Measurements from ENCODE around the gene BMF. TPM values are rescaled to one million over a fixed set of nuclear protein-coding genes. Genes with fewer than 3 reads are reported as not detected.
"Not testable (repeated sequence)": the region's sequence is repeated elsewhere in the genome, so short reads cannot be mapped to it uniquely, and the experiment has no call there.

Gene BMF
- total RNA-seq, 1 donor from 2014 or later: 153 TPM

DNA sequence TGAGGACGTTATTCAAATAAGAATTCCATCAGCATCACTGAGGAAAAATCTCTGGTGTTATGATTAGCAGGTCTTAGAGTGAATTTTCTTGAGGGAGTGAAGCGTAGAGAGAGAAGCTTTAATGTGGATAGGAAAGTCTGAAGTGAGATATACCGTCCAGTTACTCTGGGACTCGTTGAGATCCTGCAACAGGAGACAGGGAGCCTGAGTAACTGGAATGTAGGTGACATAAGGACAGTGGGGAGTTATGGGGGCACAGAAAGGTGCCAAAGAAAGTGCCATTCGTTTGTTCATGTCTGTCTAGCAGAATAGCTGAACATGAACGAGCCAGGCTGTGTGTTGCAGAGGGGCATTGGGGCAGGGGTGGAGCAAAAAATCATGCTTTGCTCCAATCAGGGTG lies 42.8 kb upstream of the BMF start:
- Mint-ChIP-seq H3K27me3 (ENCODE audit: unreplicated experiment) (peaks cover 4% of the 10 kb centered on the region), H3K4me1 (ENCODE audit: unreplicated experiment) (peaks cover 4% of the 10 kb centered on the region), H3K36me3 (ENCODE audit: low read depth, unreplicated experiment) (no peaks in the 10 kb centered on the region), H3K27ac (ENCODE audit: unreplicated experiment) (no peak overlapping the region), H3K4me3 (ENCODE audit: unreplicated experiment) (peak overlapping the region; percentile 29), H3K9me3 (ENCODE audit: unreplicated experiment) (no peaks in the 10 kb centered on the region)
- TF ChIP-seq, protein P1, sequence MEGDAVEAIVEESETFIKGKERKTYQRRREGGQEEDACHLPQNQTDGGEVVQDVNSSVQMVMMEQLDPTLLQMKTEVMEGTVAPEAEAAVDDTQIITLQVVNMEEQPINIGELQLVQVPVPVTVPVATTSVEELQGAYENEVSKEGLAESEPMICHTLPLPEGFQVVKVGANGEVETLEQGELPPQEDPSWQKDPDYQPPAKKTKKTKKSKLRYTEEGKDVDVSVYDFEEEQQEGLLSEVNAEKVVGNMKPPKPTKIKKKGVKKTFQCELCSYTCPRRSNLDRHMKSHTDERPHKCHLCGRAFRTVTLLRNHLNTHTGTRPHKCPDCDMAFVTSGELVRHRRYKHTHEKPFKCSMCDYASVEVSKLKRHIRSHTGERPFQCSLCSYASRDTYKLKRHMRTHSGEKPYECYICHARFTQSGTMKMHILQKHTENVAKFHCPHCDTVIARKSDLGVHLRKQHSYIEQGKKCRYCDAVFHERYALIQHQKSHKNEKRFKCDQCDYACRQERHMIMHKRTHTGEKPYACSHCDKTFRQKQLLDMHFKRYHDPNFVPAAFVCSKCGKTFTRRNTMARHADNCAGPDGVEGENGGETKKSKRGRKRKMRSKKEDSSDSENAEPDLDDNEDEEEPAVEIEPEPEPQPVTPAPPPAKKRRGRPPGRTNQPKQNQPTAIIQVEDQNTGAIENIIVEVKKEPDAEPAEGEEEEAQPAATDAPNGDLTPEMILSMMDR (IDR thresholded peaks at IDR 0.05; ENCODE audit: unreplicated experiment): no peak
- no peak for DNase-seq (ENCODE audit: low spot score)

DNA sequence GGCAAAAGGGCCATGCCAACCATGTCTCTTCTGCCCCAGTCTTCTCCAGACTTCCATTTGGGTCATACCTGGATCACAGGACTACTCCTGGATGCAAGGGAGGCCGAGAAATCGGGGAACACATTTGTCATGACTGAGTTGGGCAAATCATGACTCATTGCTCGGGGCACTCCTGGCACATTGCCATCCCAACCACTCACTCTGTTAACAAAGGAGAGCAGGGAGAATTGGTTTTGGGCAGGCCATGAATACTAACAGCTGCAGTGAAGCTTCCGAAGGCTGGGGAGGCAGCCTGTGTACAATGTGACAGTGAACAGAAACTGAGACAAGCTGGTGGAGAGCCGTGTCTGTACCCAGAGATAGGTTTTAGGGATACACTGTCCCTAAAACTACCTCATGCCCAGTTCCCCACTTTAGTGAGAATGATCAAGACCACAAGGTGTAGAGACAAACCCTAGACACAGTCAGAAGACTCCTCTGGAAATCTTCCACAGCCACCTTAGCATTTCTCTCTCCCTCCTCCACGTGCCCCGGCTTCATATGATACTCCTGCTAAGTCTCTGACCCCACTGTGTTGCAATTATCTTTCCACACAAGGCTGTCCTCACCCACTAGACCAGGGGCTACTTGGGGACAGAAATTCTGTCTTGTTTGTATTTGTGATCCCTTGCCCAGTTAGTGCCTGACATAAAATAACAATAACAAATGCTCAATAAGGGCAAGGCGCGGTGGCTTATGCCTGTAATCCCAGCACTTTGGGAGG lies 41.7 kb upstream of the BMF start:
- H3K27ac Mint-ChIP-seq (ENCODE audit: unreplicated experiment): no peak overlapping the region
- no peak overlapping the region for H3K4me3 Mint-ChIP-seq (ENCODE audit: unreplicated experiment)
- TF ChIP-seq, protein P1 (IDR thresholded peaks at IDR 0.05; ENCODE audit: unreplicated experiment): no peak
- no peaks in the 10 kb centered on the region for H3K4me1 Mint-ChIP-seq (ENCODE audit: unreplicated experiment)
- no peak for DNase-seq (ENCODE audit: low spot score)
- H3K27me3 Mint-ChIP-seq (ENCODE audit: unreplicated experiment): no peaks in the 10 kb centered on the region
- H3K9me3 Mint-ChIP-seq (ENCODE audit: unreplicated experiment): no peaks in the 10 kb centered on the region
- H3K36me3 Mint-ChIP-seq (ENCODE audit: low read depth, unreplicated experiment): peaks cover 3% of the 10 kb centered on the region

DNA sequence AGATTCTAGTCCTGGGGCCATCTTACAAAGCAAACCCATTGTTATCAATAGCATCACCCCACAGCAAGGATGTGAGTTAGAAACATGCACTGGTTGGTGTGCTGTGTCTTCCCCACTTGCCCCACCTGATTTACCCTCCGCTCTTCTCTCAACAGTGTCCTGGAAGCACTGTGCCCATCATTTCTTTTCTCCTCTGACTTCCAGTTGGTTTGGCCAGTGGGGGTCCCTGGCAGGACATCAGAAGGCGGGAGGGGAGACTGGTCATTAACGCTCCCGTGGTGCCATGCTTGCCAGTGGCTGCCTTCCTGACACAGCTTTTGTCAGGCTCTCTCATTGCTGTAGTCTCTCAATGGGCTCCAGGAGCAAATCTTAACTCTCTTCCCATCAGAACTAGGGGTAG lies 40.7 kb upstream of the BMF start:
- Mint-ChIP-seq H3K36me3 (ENCODE audit: low read depth, unreplicated experiment) (peaks cover 3% of the 10 kb centered on the region), H3K9me3 (ENCODE audit: unreplicated experiment) (no peaks in the 10 kb centered on the region), H3K27me3 (ENCODE audit: unreplicated experiment) (no peaks in the 10 kb centered on the region), H3K27ac (ENCODE audit: unreplicated experiment) (no peak overlapping the region), H3K4me3 (ENCODE audit: unreplicated experiment) (no peak overlapping the region), H3K4me1 (ENCODE audit: unreplicated experiment) (no peaks in the 10 kb centered on the region)
- DNase-seq (ENCODE audit: low spot score): no peak
- TF ChIP-seq, protein P1 (IDR thresholded peaks at IDR 0.05; ENCODE audit: unreplicated experiment): no peak

DNA sequence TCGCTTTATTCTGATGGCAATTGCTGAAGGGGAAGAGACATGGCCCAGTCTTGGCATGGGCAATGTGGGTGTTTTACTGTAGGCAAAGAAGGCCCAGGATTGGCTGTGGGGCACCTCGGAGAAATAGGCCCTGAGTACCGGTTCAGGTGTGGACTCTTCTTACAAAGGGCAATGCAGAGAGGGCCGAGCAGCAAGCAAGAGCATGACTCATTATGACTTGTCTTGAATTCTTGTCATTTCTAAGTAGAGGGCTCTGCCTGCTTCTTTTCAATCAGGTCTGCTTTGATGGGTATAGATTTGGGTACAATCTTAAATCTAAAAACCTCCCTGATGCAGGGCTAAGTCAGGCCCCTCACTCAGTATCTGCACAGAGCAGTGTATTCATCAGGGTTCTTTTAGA lies 37.4 kb upstream of the BMF start:
- no peaks in the 10 kb centered on the region for H3K9me3 Mint-ChIP-seq (ENCODE audit: unreplicated experiment)
- no peak overlapping the region for H3K4me3 Mint-ChIP-seq (ENCODE audit: unreplicated experiment)
- TF ChIP-seq, protein P1 (IDR thresholded peaks at IDR 0.05; ENCODE audit: unreplicated experiment): no peak
- no peaks in the 10 kb centered on the region for H3K4me1 Mint-ChIP-seq (ENCODE audit: unreplicated experiment)
- H3K27ac Mint-ChIP-seq (ENCODE audit: unreplicated experiment): no peak overlapping the region
- H3K27me3 Mint-ChIP-seq (ENCODE audit: unreplicated experiment): peaks cover 2% of the 10 kb centered on the region
- peaks cover 3% of the 10 kb centered on the region for H3K36me3 Mint-ChIP-seq (ENCODE audit: low read depth, unreplicated experiment)
- DNase-seq (ENCODE audit: low spot score): no peak

DNA sequence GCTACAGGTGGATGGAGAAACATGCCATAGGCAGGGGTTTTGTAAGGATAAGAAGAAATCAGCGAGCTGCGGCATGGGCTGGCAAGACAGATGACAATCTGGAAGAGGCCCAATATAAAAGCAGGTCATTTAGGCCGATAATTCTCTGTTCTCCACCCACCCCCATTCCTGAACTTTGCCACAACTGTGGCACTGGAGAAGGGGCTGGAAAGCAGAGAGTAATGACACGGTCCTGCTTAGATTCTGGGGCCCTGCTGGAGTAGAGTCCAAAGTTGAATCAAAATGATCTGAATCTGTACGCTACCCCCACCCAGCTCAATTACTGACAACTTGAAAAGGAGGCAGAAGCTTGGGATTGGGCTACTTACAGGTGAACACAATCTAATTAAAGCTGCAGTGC lies 33.7 kb upstream of the BMF start:
- H3K27me3 Mint-ChIP-seq (ENCODE audit: unreplicated experiment): peaks cover 2% of the 10 kb centered on the region
- no peak for DNase-seq (ENCODE audit: low spot score)
- H3K36me3 Mint-ChIP-seq (ENCODE audit: low read depth, unreplicated experiment): peaks cover 3% of the 10 kb centered on the region
- TF ChIP-seq, protein P1 (IDR thresholded peaks at IDR 0.05; ENCODE audit: unreplicated experiment): no peak
- no peak overlapping the region for H3K27ac Mint-ChIP-seq (ENCODE audit: unreplicated experiment)
- no peak overlapping the region for H3K4me3 Mint-ChIP-seq (ENCODE audit: unreplicated experiment)
- H3K4me1 Mint-ChIP-seq (ENCODE audit: unreplicated experiment): no peaks in the 10 kb centered on the region
- H3K9me3 Mint-ChIP-seq (ENCODE audit: unreplicated experiment): no peaks in the 10 kb centered on the region

DNA sequence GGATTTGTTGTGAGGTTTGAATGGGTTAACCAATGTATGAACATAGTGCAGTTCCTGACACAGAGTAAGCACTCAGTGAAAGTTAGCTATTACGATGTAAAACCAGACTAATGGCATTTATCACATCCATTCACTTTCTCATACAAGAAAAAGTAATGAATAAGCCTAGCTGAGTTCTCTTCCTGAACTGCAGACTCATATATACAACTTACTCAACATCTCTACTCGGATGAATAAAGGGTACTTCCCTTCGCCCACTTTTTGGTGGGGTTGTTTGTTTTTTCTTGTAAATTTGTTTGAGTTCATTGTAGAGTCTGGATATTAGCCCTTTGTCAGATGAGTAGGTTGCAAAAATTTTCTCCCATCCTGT lies 29.5 kb upstream of the BMF start:
- not testable (repeated sequence) for H3K27me3 Mint-ChIP-seq (ENCODE audit: unreplicated experiment); H3K27ac Mint-ChIP-seq (ENCODE audit: unreplicated experiment); H3K4me3 Mint-ChIP-seq (ENCODE audit: unreplicated experiment); DNase-seq (ENCODE audit: low spot score); H3K9me3 Mint-ChIP-seq (ENCODE audit: unreplicated experiment); H3K36me3 Mint-ChIP-seq (ENCODE audit: low read depth, unreplicated experiment); H3K4me1 Mint-ChIP-seq (ENCODE audit: unreplicated experiment)

All from endothelial cell (in vitro differentiated cells).